NCI-H2227 treated with DMSO at 0.1 percent for 48 hours (cell line): ENCODE results near the gene UBC.
A peak's percentile ranks its signal among the peaks of the same experiment; 100 is the strongest.
"Not testable (repeated sequence)": the region's sequence is repeated elsewhere in the genome, so short reads cannot be mapped to it uniquely, and the experiment has no call there.

ENCODE experiments used
- DNase-seq: peaks from one replicate; lab custom pipeline; 2025; lab: John Stamatoyannopoulos, UW

UBC gene

DNA sequence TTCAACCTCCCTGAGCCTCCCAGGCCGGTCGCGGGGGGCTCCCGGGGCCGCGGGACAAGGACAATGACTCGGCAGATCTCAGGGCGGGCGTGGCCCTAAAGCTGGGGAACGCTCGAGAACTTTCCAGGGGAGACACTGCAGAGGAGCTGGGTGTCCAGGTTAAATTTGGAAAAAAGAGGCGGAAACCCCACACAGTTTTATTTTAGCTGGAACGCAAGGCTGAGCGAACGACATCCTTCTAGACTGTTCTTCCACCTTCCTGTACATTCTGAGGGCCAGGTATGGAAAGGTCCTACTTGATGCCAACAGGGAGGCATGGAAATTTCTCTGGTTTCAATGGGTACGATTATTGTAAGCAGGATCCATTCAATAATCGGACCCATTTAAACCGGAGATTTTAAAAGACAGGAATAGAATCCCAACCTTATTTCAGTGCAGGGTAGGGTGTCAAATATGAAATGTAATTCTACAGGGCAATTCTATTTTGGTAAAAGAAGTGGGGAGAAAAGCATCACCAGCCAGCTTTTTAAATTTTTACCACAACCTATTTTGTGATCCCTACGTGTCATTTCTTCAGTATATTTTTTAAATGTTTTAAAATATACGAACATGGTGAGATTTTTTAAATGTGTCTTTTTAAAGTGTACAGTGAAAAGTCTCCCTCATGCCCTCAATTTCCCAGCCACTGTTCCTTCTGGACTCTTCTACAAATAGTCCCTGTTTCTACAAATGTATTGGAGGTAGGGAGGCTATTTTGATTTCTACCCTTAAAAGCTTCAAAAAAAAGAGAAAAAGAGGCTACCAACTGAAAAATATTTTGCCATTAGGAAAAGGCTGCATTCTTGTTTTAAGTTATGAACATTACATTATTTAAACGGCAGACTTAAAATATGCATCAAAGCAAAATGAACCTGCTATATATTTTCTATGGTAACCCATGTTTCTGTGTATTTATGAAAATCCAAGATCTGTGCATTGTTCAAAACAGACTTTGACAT is 1.1 kb upstream of the UBC start:
- DNase-seq, result no peak

DNA sequence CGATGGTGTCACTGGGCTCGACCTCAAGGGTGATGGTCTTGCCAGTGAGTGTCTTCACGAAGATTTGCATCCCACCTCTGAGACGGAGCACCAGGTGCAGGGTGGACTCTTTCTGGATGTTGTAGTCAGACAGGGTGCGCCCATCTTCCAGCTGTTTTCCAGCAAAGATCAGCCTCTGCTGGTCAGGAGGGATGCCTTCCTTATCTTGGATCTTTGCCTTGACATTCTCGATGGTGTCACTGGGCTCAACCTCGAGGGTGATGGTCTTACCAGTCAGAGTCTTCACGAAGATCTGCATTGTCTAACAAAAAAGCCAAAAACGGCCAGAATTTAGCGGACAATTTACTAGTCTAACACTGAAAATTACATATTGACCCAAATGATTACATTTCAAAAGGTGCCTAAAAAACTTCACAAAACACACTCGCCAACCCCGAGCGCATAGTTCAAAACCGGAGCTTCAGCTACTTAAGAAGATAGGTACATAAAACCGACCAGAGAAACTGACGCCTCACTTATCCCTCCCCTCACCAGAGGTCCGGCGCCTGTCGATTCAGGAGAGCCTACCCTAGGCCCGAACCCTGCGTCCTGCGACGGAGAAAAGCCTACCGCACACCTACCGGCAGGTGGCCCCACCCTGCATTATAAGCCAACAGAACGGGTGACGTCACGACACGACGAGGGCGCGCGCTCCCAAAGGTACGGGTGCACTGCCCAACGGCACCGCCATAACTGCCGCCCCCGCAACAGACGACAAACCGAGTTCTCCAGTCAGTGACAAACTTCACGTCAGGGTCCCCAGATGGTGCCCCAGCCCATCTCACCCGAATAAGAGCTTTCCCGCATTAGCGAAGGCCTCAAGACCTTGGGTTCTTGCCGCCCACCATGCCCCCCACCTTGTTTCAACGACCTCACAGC is 717 bp downstream of the UBC start:
- DNase-seq, result no peak

DNA sequence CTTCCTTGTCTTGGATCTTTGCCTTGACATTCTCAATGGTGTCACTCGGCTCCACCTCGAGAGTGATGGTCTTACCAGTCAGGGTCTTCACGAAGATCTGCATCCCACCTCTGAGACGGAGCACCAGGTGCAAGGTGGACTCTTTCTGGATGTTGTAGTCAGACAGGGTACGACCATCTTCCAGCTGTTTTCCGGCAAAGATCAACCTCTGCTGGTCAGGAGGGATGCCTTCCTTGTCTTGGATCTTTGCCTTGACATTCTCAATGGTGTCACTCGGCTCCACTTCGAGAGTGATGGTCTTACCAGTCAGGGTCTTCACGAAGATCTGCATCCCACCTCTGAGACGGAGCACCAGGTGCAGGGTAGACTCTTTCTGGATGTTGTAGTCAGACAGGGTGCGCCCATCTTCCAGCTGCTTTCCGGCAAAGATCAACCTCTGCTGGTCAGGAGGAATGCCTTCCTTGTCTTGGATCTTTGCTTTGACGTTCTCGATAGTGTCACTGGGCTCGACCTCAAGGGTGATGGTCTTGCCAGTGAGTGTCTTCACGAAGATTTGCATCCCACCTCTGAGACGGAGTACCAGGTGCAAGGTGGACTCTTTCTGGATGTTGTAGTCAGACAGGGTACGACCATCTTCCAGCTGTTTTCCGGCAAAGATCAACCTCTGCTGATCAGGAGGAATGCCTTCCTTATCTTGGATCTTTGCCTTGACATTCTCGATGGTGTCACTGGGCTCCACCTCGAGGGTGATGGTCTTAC is 1.7 kb downstream of the UBC start:
- not testable (repeated sequence) for DNase-seq

DNA sequence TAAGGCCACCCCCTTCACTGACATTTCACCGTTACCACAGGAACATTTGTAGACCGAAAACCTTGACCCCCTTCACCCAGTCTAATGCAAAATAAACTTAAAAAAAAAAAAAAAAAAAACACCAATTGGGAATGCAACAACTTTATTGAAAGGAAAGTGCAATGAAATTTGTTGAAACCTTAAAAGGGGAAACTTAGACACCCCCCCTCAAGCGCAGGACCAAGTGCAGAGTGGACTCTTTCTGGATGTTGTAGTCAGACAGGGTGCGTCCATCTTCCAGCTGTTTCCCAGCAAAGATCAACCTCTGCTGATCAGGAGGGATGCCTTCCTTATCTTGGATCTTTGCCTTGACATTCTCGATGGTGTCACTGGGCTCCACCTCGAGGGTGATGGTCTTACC is 2.9 kb downstream of the UBC start:
- DNase-seq, result not testable (repeated sequence)

DNA sequence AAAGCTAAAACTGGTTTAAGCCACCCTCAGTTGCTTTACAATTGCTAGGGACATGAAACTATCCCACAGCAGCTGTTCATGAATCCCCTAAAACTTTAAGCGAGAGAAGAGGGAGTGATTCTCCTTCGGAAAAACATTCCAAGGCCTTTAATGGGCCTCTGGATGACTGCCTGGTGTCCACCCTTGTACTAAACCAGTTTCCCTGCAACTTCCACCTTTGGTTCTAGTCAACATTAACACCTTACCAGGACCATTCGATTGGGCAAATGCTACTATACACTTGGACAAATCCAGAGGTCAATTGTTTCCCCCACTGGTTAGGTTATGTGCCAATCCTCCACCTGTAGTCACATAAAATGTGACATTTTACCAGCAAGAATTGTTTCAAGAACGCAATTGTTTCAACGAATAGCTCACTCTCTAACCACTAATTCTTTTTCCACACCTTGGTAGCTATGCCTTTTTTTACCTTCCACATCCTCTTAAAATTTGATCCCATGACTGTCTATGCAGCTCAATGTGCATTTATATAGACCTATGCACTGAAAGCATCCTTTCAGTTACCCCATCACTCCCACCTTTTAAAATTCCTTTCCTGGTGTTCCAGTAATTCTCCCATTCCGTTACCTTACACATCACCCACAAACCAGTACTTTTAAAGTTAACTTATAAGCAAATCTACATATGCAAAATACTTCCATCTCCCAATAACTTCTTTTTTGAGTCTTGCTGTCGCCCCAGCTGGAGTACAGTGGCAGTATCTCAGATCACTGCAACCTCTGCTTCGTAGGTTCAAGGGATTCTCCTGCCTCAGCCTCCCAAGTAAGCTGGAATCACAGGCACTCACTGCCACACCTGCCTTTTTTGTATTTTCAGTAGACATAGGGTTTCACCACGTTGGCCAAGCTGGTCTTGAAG is 3.6 kb downstream of the UBC start:
- no peak for DNase-seq

DNA sequence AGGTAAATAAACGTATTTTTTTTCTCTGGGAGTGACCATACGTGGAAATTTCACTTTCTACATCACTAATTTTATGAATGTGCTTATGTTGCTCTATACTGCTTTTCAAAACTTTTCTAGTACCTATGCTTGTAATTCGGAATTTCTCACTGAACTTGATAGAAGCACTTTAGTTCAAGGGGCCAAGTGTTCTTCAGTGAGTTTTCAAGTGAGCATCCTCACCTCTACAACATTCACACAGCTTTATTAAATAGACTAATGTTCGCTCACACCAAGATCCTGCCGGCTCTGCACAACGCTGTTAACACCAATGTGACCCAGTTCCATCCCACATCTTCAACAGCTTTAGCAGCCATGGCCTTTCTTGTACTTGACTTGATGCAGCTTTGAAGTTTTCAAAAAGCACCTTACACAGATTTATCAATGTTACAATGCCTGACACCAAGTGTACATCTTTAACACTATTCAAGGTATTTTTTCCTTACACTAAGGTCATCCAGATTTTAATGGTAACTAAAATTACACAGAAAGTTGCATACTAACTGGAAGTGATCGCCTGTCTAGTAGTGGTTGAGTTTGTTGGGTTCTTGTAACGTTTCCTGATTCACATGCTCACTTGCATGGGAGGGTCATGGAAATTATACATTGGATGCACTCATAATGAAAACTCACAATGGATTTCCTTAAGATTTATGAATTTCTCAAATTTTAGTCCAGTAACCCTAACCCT is 4.5 kb downstream of the UBC start:
- DNase-seq, result no peak

DNA sequence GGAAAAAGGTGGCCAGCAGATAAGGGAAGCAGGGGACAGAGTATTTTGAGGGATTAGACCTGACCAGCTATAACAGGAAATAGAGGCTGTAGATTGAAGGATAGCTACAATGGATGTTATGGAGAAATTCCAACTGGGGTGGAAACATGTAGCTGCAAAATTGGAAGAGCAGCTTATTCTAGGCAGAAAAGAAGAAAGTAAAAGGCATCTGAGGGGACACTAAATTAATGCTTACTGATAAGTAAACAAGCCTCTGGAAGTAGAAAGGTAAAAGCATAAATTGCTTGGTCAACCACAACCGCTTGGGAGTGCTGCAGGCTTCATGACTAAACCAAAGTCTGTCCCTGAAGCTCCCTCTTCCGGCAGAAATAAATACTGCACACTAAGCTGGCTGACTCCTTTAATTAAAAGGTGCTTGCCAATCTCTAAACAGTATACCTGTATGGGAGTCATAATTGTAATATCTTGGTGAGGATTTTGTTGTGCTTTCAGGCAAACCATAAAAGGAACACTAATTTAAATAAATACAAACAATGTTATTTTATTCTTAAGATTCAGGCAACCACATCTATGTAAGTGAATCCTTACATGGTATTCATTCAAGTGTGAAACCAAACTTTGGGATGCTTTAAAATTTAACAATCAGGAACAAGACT is 7.7 kb downstream of the UBC start:
- DNase-seq, result no peak

DNA sequence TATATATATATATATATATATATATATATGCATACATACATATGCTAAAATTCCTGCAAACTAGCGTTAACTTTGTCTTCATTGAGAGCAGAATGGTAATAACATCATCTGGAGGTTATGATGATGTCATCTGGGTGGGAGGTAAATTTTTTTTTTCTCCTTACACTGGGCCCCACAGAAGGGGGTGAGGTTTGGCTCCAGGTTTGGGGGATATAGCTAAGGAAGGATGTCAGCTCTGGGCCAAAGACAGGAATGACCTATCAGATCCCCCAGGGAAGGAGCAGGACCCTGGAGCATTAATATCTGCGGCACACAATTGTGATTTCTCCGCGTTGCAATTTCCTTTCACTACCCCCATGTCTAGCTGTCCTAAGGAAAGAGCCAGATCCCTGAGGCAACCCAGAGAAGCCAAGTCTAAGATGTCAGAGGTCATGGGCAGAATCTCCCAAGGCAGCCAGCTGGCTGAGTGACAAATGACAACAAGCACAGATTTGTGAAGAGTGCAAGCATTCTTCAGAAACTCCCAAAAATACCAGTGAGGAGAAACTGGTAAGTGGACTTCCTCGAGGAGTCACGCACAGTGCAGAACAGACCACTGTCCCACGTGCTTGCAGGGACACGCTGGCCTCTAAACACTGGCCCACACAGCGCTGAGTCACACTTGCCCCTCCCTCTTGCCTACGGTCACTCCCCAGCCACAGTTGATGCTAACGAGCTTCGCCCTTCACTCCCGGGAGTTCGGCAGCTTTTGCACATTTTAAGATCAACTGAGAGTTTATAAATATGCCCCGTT is 9.9 kb downstream of the UBC start:
- DNase-seq, result peak; percentile 30

DNA sequence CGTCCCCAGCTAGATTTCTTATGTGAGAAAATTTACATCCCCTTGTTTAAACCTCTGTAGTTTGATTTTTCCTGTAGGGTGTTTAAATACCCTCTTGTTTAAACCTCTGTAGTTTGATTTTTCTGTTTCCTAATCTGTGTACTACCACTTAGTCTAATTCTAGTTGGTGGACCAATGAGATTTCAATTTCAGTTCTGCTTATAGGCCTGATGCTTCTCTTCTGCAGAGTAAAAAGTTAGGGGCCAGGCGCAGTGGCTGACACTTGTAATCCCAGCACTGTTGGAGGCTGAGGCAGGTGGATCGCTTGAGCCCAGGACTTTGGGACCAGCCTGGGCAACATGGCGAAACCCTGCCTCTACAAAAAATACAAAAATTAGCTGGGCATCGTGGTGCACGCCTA is 11.5 kb downstream of the UBC start:
- DNase-seq, result no peak

DNA sequence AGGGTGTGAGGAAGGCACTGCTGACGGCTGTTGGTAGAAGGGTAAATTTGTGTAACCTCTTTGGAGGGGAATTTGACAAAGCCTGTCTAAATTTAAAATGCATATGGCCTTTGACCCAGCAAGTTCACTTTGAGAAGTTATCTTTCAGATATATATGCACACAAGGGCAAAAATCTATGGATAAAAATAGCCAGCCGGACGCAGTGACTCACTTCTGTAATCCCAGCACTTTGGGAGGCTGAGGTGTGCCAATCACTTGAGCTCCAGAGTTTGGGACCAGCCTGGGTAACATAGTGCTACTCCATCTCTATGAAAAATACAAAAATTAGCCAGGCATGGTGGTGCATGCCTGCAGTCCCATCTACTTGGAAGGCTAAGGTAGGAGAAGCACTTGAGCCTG is 13.4 kb downstream of the UBC start:
- no peak for DNase-seq

DNA sequence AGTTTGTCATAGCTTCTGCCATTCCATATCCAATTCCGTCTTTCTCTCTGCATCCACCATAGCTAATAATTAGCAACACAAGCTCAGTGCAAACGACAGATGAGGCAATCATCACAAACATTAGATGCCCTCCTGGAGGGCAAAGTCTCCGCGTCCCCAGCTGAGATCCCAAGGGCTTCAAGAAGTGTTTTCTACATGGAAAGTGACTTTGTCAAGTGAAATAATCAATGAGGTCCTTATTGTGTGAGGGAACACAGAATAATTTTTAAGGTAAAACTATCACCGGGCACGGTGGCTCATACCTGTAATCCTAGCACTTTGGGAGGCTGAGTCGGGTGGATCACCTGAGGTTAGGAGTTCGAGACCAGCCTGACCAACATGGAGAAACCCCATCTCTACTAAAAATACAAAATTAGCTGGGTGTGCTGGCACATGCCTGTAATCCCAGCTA is 14.1 kb downstream of the UBC start:
- not testable (repeated sequence) for DNase-seq

DNA sequence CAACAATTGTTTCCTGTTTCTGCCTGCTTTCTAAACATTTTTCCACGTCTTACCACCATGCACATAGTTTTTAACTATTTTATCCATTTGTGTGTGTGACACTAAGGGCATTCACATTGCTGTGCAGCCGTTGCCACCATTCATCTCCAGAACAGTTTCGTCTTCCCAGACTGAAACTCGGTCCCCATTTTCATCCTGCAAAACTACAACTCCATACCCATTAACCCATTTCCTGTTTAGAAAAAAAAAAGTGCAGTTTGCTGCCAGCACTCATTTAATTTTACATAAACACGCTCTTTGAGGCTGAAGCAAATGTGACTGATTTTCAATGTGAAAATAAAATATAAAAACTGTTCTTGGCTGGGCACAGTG is 15.5 kb downstream of the UBC start:
- DNase-seq, result no peak

DNA sequence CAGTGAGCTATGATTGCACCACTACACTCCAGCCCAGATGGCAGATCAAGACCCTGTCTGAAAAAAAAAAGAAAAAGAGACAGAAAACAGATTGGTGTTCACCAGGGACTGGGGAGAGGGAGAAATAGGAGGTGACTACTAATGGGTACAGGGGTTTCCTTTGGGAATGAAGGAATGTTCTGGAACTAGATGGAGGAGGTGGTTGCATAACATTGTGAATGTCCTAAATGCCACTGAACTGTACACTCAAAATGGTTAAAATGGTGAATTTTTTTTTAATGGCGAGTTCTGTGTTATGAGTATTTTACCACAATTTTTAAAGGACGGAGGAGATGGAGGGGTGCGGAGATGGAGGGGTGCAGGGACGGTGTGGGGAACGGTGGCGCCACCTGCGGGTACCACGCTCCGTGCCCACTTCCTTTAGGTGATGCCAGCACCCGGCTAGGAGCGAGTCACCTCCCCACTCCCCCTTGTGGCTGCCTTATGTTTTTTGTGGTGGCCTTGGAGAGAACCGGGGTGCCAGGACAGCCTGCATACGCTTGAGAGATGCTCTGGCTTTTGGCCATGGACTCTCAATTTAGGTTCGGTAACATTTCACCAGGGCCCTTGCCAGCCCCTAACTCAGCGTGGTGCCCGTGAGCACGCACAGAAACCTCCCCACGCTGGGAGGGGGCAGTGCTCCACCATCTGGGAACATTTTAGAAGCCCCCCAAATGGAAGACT is 16.1 kb downstream of the UBC start:
- DNase-seq, result no peak

DNA sequence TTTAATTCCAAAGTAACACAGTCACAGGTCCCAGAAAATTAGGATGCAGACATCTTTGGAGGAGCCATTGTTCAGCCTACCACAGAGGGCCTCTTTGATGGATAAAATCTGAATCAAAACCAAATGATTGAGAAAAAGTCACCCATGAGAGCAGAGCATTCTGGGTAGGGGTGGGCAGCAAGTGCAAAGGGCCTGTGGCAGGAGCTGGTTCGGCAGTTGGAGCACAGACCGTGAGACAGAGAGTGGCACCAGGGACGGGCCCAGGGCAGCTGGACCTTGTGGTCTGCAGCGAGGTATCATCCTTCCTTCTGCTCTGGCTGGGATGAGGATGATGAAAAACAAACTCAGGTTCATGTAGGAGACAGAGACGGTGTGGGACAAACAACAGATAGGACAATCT is 18.0 kb downstream of the UBC start:
- DNase-seq, result no peak

DNA sequence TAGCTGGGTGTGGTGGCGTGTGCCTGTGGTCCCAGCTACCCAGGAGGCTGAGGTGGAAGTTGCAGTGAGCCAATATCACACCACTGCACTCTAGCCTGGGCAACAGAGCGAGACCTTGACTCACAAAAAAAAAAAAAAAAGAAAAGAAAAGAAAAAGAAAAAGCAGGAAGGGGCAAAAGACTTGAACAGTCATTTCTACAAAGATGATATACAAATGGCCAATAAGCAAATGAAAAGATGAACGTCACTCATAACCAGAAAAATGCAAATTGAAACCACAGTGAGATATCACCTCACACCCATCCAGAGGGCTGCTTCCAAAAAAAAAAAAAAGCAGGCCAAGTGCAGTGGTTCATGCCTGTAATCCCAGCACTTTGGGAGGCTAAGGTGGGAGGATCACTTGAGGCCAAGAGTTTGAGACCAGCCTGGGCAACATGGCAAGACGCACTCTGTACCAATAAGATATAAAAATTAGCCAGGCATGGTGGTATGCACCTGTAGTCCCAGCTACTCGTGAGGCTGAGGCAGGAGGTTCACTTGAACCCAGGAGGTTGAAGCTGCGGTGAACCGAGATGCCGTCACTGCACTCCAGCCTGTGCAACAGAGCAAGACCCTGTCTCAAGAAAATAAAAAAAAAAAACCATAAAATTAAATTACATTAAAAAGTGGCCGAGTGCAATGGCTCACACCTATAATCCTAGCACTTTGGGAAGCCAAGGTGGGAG is 20.5 kb downstream of the UBC start:
- DNase-seq, result no peak

DNA sequence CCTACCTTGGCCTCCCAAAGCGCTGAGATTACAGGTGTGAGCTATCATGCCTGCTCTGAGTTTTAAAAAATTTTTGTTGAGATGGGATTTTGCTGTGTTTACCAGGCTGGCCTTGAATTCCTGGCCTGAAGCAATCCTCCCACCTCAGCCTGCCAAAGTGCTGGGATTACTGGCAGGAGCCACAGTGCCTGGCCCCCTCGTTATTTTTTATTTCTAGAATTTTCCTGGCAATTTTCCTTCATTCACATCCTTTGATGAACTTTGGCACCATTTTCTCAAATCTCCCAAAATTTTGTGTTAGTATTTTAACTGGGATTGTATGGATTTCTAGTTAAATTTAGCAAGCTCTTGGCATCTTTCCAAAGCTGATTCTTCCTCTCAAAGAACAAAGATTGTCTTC is 26.2 kb downstream of the UBC start:
- no peak for DNase-seq

DNA sequence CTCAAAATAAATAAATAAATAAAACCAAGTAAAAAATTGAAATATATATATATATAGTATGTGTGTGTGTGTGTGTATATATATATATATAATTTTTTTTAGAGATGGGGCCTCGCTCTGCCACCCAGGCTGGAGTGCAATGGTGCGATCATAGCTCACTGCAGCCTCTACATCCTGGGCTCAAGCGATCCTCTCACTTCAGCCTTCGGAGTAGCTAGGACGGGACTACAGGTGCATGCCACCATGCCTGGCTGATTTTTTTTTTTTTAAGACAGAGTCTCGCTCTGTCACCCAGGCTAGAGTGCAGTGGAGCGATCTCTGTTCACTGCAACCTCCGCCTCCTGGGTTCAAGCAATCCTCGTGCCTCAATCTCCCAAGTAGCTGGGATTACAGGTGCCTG is 26.7 kb downstream of the UBC start:
- DNase-seq, result not testable (repeated sequence)
